Measurements from ENCODE around the gene GOLT1A. TPM values are rescaled to one million over a fixed set of nuclear protein-coding genes. Genes with fewer than 3 reads are reported as not detected.
A peak's percentile ranks its signal among the peaks of the same experiment; 100 is the strongest.

The GOLT1A gene
- polyA plus RNA-seq, 3 donors = not detected

DNA sequence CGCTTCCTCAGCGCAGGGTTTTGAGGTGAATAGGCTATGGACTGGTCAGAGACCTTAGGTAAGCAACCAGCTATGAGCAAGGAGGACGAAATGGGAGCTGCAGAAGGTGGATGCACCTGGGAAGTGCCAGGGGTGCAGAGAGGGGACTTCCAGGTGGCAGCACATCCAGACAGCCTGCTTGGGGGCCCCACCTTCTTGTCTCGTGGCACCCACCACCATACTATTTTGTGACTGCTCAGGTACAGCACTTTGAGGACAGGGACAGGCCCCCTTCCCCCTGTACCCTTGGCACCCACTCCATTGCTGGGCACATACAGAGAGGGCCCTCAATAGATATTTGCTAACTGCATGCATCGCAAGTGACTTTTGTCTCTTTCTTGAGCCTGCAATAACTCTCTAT is 16.7 kb downstream of the GOLT1A start:
- TF ChIP-seq, protein P1, sequence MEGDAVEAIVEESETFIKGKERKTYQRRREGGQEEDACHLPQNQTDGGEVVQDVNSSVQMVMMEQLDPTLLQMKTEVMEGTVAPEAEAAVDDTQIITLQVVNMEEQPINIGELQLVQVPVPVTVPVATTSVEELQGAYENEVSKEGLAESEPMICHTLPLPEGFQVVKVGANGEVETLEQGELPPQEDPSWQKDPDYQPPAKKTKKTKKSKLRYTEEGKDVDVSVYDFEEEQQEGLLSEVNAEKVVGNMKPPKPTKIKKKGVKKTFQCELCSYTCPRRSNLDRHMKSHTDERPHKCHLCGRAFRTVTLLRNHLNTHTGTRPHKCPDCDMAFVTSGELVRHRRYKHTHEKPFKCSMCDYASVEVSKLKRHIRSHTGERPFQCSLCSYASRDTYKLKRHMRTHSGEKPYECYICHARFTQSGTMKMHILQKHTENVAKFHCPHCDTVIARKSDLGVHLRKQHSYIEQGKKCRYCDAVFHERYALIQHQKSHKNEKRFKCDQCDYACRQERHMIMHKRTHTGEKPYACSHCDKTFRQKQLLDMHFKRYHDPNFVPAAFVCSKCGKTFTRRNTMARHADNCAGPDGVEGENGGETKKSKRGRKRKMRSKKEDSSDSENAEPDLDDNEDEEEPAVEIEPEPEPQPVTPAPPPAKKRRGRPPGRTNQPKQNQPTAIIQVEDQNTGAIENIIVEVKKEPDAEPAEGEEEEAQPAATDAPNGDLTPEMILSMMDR (IDR thresholded peaks at IDR 0.05) = no peak
- Mint-ChIP-seq H3K4me1 (no peaks in the 10 kb centered on the region), H3K27me3 (ENCODE audit: low read depth in 3 of 3) (peaks cover 25 to 27% (median 27%) of the 10 kb centered on the region in 3 donors), H3K4me3 (no peak overlapping the region), H3K9me3 (peaks cover 0 to 2% (median 0%) of the 10 kb centered on the region in 7 donors), H3K27ac (no peak overlapping the region), H3K36me3 (no peaks in the 10 kb centered on the region)
- intact Hi-C loops (cut with micrococcal nuclease) = no loop called here
- Histone ChIP-seq H3K36me3 (replicated peaks in 1 of 2; ENCODE audit: control insufficient read depth in 1 of 2, insufficient read depth in 2 of 2, low read length in 2 of 2) (no peaks in the 10 kb centered on the region), H3K9me3 (replicated peaks in 1 of 2; ENCODE audit: control insufficient read depth in 1 of 2, insufficient read depth in 1 of 2, low read length in 2 of 2) (no peaks in the 10 kb centered on the region), H2AFZ (ENCODE audit: insufficient read depth, low read depth, low read length, poor library complexity, severe bottlenecking) (no peak overlapping the region), H3K9ac (ENCODE audit: insufficient read depth, low read length, poor library complexity, severe bottlenecking) (no peak overlapping the region), H3K27me3 (ENCODE audit: control insufficient read depth in 2 of 2, insufficient read depth in 2 of 2, low read length in 2 of 2) (peaks cover 0 to 14% of the 10 kb centered on the region in 2 donors), H3K4me1 (ENCODE audit: control insufficient read depth in 1 of 2, insufficient read depth in 2 of 2, low read length in 2 of 2) (no peaks in the 10 kb centered on the region), H4K20me1 (ENCODE audit: insufficient read depth, low read length) (no peaks in the 10 kb centered on the region), H3K27ac (ENCODE audit: low read depth in 1 of 2, low read length in 2 of 2) (no peak overlapping the region), H3K79me2 (ENCODE audit: insufficient read depth, low read length) (no peaks in the 10 kb centered on the region), H3K4me3 (replicated peaks in 1 of 3; ENCODE audit: low read depth in 2 of 3, low read length in 3 of 3) (no peak overlapping the region), H3K4me2 (replicated peaks; ENCODE audit: extremely low read depth, low read length, poor library complexity, severe bottlenecking) (no peak overlapping the region)
- DNase-seq = no peak
- 83% methylated on average over 3 of the region's 5 CpGs for WGBS (ENCODE audit: insufficient coverage)

DNA sequence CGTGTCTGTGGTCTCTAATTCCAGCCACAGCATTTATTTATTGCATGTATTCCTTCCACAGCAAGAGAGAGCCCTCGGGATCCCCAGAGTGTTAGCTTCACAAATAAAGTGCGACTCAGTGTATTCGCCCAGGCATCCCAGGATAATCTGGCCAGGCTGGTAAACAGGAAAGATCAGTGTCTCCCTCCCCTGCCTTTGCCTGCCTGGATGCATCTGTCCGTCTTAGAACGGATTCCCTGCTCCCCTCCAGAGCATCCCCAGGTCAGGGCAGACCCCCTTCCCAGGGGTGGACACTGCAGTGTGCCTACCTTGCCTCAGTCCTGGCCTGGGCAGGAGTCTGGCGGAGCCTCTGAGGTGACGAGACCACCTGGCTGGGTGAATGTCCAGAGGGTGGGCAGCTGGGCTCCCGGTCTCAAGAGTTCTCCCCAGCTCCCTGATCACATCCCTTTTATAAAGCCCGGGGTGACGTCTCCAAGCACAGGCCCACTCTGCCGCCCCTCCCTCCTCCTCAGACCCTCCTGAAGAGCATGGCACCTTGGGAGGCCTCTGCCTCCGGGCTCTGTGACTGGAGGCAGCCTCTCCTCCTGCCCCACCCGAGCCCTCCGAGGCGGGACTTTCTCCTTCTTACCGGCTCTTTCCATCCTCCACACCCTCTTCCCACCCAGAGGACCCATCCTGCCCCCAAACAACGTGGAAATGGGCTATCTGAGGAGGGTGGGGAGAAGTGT is 17.6 kb downstream of the GOLT1A start, which contains the start of gene KISS1:
Gene KISS1 (minus strand): TSS at position 424 of the 728 bp plus-strand sequence. CDS start 3,615 bp downstream, outside the sequence.
- H3K79me2 ChIP-seq (ENCODE audit: insufficient read depth, low read length) = no peaks in the 10 kb centered on the region
- H3K9ac ChIP-seq (ENCODE audit: insufficient read depth, low read length, poor library complexity, severe bottlenecking) = no peak within 1 kb of the TSS
- H3K9me3 ChIP-seq (replicated peaks in 1 of 2; ENCODE audit: control insufficient read depth in 1 of 2, insufficient read depth in 1 of 2, low read length in 2 of 2) = no peaks in the 10 kb centered on the region
- 91% methylated on average over 12 of the region's 18 CpGs for WGBS (ENCODE audit: insufficient coverage)
- H3K4me1 ChIP-seq (ENCODE audit: control insufficient read depth in 1 of 2, insufficient read depth in 2 of 2, low read length in 2 of 2) = no peaks in the 10 kb centered on the region
- Mint-ChIP-seq H3K4me1 (no peaks in the 10 kb centered on the region), H3K4me3 (no peak within 1 kb of the TSS), H3K9me3 (peaks cover 0 to 2% (median 0%) of the 10 kb centered on the region in 7 donors), H3K36me3 (no peaks in the 10 kb centered on the region), H3K27me3 (ENCODE audit: low read depth in 3 of 3) (peaks cover 30 to 31% (median 30%) of the 10 kb centered on the region in 3 donors), H3K27ac (peak within 1 kb of the TSS in 1 of 7 donors; percentile 28)
- no peaks in the 10 kb centered on the region for H4K20me1 ChIP-seq (ENCODE audit: insufficient read depth, low read length)
- no peak within 1 kb of the TSS for H2AFZ ChIP-seq (ENCODE audit: insufficient read depth, low read depth, low read length, poor library complexity, severe bottlenecking)
- H3K4me2 ChIP-seq (replicated peaks; ENCODE audit: extremely low read depth, low read length, poor library complexity, severe bottlenecking) = no peak within 1 kb of the TSS
- H3K4me3 ChIP-seq (replicated peaks in 1 of 3; ENCODE audit: low read depth in 2 of 3, low read length in 3 of 3) = no peak within 1 kb of the TSS
- H3K36me3 ChIP-seq (replicated peaks in 1 of 2; ENCODE audit: control insufficient read depth in 1 of 2, insufficient read depth in 2 of 2, low read length in 2 of 2) = no peaks in the 10 kb centered on the region
- no peak for DNase-seq
- H3K27me3 ChIP-seq (ENCODE audit: control insufficient read depth in 2 of 2, insufficient read depth in 2 of 2, low read length in 2 of 2) = peaks cover 0 to 17% of the 10 kb centered on the region in 2 donors
- TF ChIP-seq, protein P1 (IDR thresholded peaks at IDR 0.05) = no peak
- intact Hi-C loops (cut with micrococcal nuclease) = no loop called here
- H3K27ac ChIP-seq (ENCODE audit: low read depth in 1 of 2, low read length in 2 of 2) = no peak within 1 kb of the TSS
